Endothelial cell (in vitro differentiated cells): ENCODE results near the gene CDHR2. TPM values are rescaled to one million over a fixed set of nuclear protein-coding genes. Genes with fewer than 3 reads are reported as not detected.

ENCODE experiments used
- DNase-seq: peaks from one replicate; pipeline ENCODE4 v3.0.0; 2021; ENCODE audit warnings: low spot score
- H3K27ac Mint-ChIP-seq: one replicate; pipeline ENCODE4 v1.8.0; 2021; ENCODE audit warnings: mixed read lengths, inconsistent platforms; ENCODE audit not compliant: unreplicated experiment
- H3K27me3 Mint-ChIP-seq: one replicate; pipeline ENCODE4 v1.8.0; 2021; ENCODE audit warnings: mild to moderate bottlenecking, moderate library complexity, mixed read lengths, inconsistent platforms; ENCODE audit not compliant: unreplicated experiment
- H3K36me3 Mint-ChIP-seq: one replicate; pipeline ENCODE4 v1.8.0; 2021; ENCODE audit warnings: mild to moderate bottlenecking, low read depth, mixed read lengths, inconsistent platforms; ENCODE audit not compliant: unreplicated experiment
- H3K4me1 Mint-ChIP-seq: one replicate; pipeline ENCODE4 v1.8.0; 2021; ENCODE audit warnings: mild to moderate bottlenecking, mixed read lengths, inconsistent platforms; ENCODE audit not compliant: unreplicated experiment
- H3K4me3 Mint-ChIP-seq: one replicate; pipeline ENCODE4 v1.8.0; 2021; ENCODE audit warnings: mild to moderate bottlenecking, mixed read lengths, inconsistent platforms; ENCODE audit not compliant: unreplicated experiment
- H3K9me3 Mint-ChIP-seq: one replicate; pipeline ENCODE4 v1.8.0; 2021; ENCODE audit warnings: mixed read lengths, inconsistent platforms; ENCODE audit not compliant: unreplicated experiment
- CTCF ChIP-seq: fragments of 200-600 bp; sonication (generic); IDR thresholded peaks from one replicate; pipeline ENCODE4 v1.5.0; 2021; ENCODE audit warnings: antibody characterized with exemption; ENCODE audit not compliant: unreplicated experiment
- total RNA-seq: library from RNA; stranded (reverse); fragmentation: NEBNext Ultra II Directional; extraction: Animal tissue kit (Norgen Biotek cat#: 25700); gene quantifications from one replicate; pipeline ENCODE4 v1.2.1, GENCODE V29; 2021; ENCODE audit not compliant: unreplicated experiment

The CDHR2 gene
- total RNA-seq, 1 donor from 2014 or later: 0.85 TPM

- DNase-seq: no peak
- TF ChIP-seq CTCF: no peak
- Mint-ChIP-seq H3K27me3 (peaks cover 10% of the 10 kb centered on the region), H3K4me1 (no peaks in the 10 kb centered on the region), H3K9me3 (no peaks in the 10 kb centered on the region), H3K36me3 (peaks cover 5% of the 10 kb centered on the region), H3K27ac (no peak overlapping the region), H3K4me3 (no peak overlapping the region)
Observed at GRCh38 chr5:176592573-176592972, 43.4 kb downstream of the CDHR2 start.

GRCh38 chr5:176593273-176593869 is 44.2 kb downstream of the CDHR2 start:
- H3K27ac Mint-ChIP-seq: no peak overlapping the region
- TF ChIP-seq CTCF: no peak
- peaks cover 8% of the 10 kb centered on the region for H3K27me3 Mint-ChIP-seq
- no peak for DNase-seq
- H3K4me3 Mint-ChIP-seq: no peak overlapping the region
- H3K4me1 Mint-ChIP-seq: no peaks in the 10 kb centered on the region
- H3K36me3 Mint-ChIP-seq: peaks cover 1% of the 10 kb centered on the region
- no peaks in the 10 kb centered on the region for H3K9me3 Mint-ChIP-seq

GRCh38 chr5:176594554-176594953 is 45.4 kb downstream of the CDHR2 start:
- Mint-ChIP-seq H3K4me1 (no peaks in the 10 kb centered on the region), H3K4me3 (no peak overlapping the region), H3K9me3 (no peaks in the 10 kb centered on the region), H3K36me3 (peaks cover 6% of the 10 kb centered on the region), H3K27me3 (peaks cover 11% of the 10 kb centered on the region), H3K27ac (no peak overlapping the region)
- no peak for TF ChIP-seq CTCF
- DNase-seq: no peak

DNA sequence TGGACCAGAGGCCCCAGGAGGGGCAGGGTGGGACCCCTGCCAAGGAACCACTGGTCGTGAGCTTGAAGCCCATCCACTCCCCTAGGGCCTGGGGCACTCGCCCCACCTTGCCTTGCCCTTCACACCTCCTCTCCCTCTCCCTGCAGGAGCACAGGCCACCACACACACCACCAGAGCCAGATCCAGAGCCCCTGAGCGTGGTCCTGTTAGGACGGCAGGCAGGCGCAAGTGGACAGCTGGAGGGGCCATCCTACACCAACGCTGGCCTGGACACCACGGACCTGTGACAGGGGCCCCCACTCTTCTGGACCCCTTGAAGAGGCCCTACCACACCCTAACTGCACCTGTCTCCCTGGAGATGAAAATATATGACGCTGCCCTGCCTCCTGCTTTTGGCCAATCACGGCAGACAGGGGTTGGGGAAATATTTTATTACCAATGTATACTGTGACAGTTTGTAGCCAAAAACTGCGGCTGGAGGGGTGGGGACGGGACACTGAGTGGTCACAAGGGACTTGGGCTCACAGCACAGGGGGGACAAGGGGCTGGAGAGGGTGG is 46.3 kb downstream of the CDHR2 start:
- H3K36me3 Mint-ChIP-seq: peaks cover 6% of the 10 kb centered on the region
- H3K27me3 Mint-ChIP-seq: peaks cover 15% of the 10 kb centered on the region
- no peak overlapping the region for H3K27ac Mint-ChIP-seq

More for the DNA sequence above, 46.3 kb downstream of the CDHR2 start:
- DNase-seq: no peak
- Mint-ChIP-seq H3K9me3 (no peaks in the 10 kb centered on the region), H3K4me3 (no peak overlapping the region), H3K4me1 (no peaks in the 10 kb centered on the region)
- TF ChIP-seq CTCF: no peak
